Stomach (tissue), 9 donors: ENCODE measurements around the gene DNAJA3. TPM values are rescaled to one million over a fixed set of nuclear protein-coding genes. Genes with fewer than 3 reads are reported as not detected.

Experiments
- DNase-seq, 2 donors: peaks; one replicate each; pipeline versions ENCODE4 v3.0.0 to v3.0.0-alpha.2; 2013 to 2019
- H3K27ac ChIP-seq, 5 donors: fragments of 200-600 bp in 4 of 5; sonication (generic) in 4 of 5; one replicate each; pipeline ENCODE4 v1.5.1; 2013 to 2019; ENCODE audit warnings: mild to moderate bottlenecking in 1 of 5, moderate library complexity in 1 of 5
- H3K27me3 ChIP-seq, 3 donors: fragments of 200-600 bp; sonication (generic); one replicate each; pipeline ENCODE4 v1.5.1; 2017 to 2019; ENCODE audit warnings: mixed run types in 1 of 3
- H3K36me3 ChIP-seq, 4 donors: fragments of 200-600 bp; sonication (generic); 1 replicate in 3 of 4; 2 replicates in 1 of 4; pipeline ENCODE4 v1.5.1; 2016 to 2019
- H3K4me1 ChIP-seq, 4 donors: fragments of 200-600 bp; sonication (generic); one replicate each; pipeline ENCODE4 v1.5.1; 2016 to 2019
- H3K4me3 ChIP-seq, 4 donors: fragments of 200-600 bp; sonication (generic) in 3 of 4; one replicate each; pipeline ENCODE4 v1.5.1; 2016 to 2019; ENCODE audit warnings: mild to moderate bottlenecking in 1 of 4
- H3K9me3 ChIP-seq, 4 donors: fragments of 200-600 bp; sonication (generic); one replicate each; pipeline ENCODE4 v1.5.1; 2016 to 2019
- EP300 ChIP-seq: sonication (generic); formaldehyde crosslinking; IDR thresholded peaks from one replicate; pipeline ENCODE4 v1.6.1; 2017; ENCODE audit warnings: antibody characterized with exemption
- POLR2A ChIP-seq, 4 donors: fragments of 450-650 bp; IDR thresholded peaks; one replicate each; pipeline ENCODE4 v1.6.1; 2016; ENCODE audit warnings: antibody characterized with exemption in 4 of 4, control low read depth in 2 of 4, mild to moderate bottlenecking in 1 of 4, moderate library complexity in 1 of 4
- POLR2AphosphoS5 ChIP-seq, 3 donors: sonication (generic); formaldehyde crosslinking; IDR thresholded peaks; one replicate each; pipeline ENCODE4 v1.6.1; 2016; ENCODE audit warnings: antibody characterized with exemption in 3 of 3
- WGBS, 5 donors: extraction: QIAGEN DNeasy Blood & Tissue Kit in 3 of 5; methylation state at CpG; one replicate each; pipeline versions ENCODE4 v1.1.5 to v1.1.7; 2013 to 2018; 5-methylcytosine and 5-hydroxymethylcytosine counted together
- intact Hi-C: fragments of 100-400 bp; cut with DNase I; formaldehyde crosslinking; loops from one replicate; pipeline ENCODE4 v1.15.1; 2023; ENCODE audit warnings: low total_unique reads
- polyA plus RNA-seq, 3 donors: library from polyadenylated mRNA; stranded (reverse); fragments of 200-250 nt; gene quantifications; one replicate each; pipeline ENCODE4 v1.2.3, GENCODE V29; 2013
- total RNA-seq, 5 donors: library from RNA; depleted of rRNA; stranded (reverse); fragments of >200 nt; gene quantifications; one replicate each; pipeline versions ENCODE4 v1.1.0 to v1.2.3, GENCODE V29; 2014 to 2016
- TF ChIP-seq, protein P1 (sequence below), 7 experiments: fragments of 450-650 bp in 4 of 7; fragments of 200-600 bp in 3 of 7; sonication (generic) in 3 of 7; IDR thresholded peaks; one replicate each; pipeline ENCODE4 v1.5.1; 2016 to 2019; ENCODE audit warnings: antibody characterized with exemption in 7 of 7, control low read depth in 2 of 7, mild to moderate bottlenecking in 1 of 7
- donor health status: healthy with polysubstance abuse.
- donor health status: Bipolar disorder and iron deficiency.
- donor health status: healthy.

DNAJA3 gene
- total and polyA plus RNA-seq, 8 donors, result 18.8 to 53.0 (median 29.2) TPM

DNA sequence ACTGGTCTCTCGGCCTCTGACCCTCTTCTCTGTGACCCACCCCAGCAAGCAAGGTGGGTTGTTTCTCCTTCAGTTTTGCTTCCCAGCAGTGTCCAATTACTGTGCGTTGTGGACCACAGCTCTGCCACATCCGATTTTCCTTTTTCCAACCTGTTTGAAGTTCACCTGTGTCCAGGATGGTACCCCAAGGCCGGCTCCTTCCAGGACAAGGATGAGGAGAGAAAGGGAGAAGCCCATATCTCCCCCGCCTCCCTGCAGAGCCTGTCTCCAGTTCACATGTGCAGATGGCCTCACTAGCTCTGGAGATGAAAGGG lies 35.2 kb downstream of the DNAJA3 start:
- H3K27me3 ChIP-seq, result no peaks in the 10 kb centered on the region
- no peaks in the 10 kb centered on the region for H3K9me3 ChIP-seq
- TF ChIP-seq EP300, result no peak
- TF ChIP-seq POLR2AphosphoS5 (IDR thresholded peaks at IDR 0.05), result no peak
- TF ChIP-seq, protein P1, sequence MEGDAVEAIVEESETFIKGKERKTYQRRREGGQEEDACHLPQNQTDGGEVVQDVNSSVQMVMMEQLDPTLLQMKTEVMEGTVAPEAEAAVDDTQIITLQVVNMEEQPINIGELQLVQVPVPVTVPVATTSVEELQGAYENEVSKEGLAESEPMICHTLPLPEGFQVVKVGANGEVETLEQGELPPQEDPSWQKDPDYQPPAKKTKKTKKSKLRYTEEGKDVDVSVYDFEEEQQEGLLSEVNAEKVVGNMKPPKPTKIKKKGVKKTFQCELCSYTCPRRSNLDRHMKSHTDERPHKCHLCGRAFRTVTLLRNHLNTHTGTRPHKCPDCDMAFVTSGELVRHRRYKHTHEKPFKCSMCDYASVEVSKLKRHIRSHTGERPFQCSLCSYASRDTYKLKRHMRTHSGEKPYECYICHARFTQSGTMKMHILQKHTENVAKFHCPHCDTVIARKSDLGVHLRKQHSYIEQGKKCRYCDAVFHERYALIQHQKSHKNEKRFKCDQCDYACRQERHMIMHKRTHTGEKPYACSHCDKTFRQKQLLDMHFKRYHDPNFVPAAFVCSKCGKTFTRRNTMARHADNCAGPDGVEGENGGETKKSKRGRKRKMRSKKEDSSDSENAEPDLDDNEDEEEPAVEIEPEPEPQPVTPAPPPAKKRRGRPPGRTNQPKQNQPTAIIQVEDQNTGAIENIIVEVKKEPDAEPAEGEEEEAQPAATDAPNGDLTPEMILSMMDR (IDR thresholded peaks at IDR 0.05), result no peak
- no peak for TF ChIP-seq POLR2A (IDR thresholded peaks at IDR 0.05)
- peaks cover 0 to 13% (median 0%) of the 10 kb centered on the region in 4 donors for H3K4me1 ChIP-seq
- 76 to 92% (median 86%) methylated on average over 5 of the region's 5 CpGs for WGBS, 5 donors
- no peak for DNase-seq
- intact Hi-C loops, result no loop called here
- peak overlapping the region in 1 of 5 donors; percentile 18 for H3K27ac ChIP-seq
- H3K36me3 ChIP-seq, result peaks cover 30 to 97% (median 91%) of the 10 kb centered on the region in 4 donors
- H3K4me3 ChIP-seq, result no peak overlapping the region

DNA sequence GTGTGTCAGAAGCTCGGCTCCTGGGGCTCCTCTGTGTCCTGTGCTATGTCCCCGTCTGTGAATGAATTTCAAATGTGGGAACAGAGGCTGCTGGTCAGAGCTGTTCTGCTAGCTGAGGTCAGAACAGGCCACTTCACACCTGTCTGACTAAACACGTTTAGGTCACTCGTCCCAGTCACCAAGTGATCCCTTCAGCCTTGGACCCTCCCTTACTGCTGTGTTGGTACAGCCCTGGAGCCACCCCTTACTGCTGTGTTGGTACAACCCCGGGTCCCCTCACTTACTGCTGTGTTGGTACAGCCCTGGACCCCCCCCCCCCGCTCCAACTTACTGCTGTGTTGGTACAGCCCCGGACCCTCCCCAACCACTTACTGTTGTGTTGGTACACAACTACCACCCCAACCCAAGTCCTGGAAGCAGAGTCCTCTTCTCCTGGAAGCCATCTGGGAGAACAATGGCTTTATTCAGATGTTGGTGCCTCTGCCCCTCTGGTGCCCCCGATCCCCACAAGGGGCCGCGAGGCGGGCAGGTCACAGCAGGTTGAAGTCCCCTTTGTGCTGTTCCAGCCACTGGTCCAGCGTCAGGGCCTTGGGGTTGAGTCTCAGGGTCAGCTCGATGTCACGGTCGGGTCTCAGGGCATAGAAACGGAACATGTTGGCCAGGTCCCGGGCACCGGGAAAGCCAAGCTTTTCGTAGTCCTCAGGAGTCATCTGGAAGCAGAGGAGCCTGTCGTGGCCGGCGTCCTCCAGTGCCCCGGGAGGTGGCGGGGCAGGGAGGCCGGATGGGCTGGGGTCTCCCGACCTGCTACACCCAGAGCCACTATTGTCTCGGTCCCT lies 35.8 kb downstream of the DNAJA3 start:
- DNase-seq, result peak in 1 of 2 donors; percentile 50
- H3K4me1 ChIP-seq, result peaks cover 0 to 13% (median 0%) of the 10 kb centered on the region in 4 donors
- peak overlapping the region in 1 of 5 donors; percentile 18 for H3K27ac ChIP-seq
- no peaks in the 10 kb centered on the region for H3K27me3 ChIP-seq
- WGBS, 5 donors, result 70 to 83% (median 76%) methylated on average over 25 to 27 of the region's 27 CpGs
- intact Hi-C loops, result no loop called here
- no peak overlapping the region for H3K4me3 ChIP-seq
- no peaks in the 10 kb centered on the region for H3K9me3 ChIP-seq
- no peak for TF ChIP-seq POLR2A (IDR thresholded peaks at IDR 0.05)
- TF ChIP-seq EP300, result no peak
- TF ChIP-seq, protein P1 (IDR thresholded peaks at IDR 0.05), result no peak
- TF ChIP-seq POLR2AphosphoS5 (IDR thresholded peaks at IDR 0.05), result no peak
- H3K36me3 ChIP-seq, result peaks cover 30 to 97% (median 91%) of the 10 kb centered on the region in 4 donors

DNA sequence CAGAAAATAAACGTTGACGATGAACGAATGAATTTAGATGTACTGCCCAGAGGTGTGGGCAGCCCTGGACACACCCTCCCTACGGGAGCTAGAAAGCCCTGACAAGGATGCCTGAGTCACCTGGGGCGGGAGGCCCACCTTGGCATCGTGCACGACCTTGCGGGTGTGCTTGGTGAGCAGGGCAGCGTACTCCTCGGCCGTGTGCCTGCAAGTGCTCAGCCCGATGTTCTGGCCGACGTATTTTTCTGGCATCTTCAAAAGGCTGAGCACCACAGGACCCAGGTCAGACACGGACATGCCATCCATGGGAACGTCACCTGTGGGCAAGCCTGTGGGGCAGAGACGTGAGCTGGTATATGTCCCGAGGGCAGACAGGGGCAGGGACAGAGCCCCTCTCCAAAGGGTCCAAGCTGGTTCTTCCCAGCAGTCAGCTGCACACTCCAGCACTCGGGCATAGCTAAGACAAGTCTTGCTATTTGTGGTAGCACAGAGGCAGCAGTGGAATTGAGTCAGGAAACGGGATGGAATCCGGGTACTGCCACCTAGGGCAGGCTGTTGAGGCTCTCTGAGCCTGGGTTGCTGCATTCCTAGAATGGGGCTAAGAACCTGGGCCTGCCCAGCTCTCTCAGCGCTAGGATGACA lies 38.0 kb downstream of the DNAJA3 start:
- intact Hi-C loops, result no loop called here
- peaks cover 31 to 94% (median 92%) of the 10 kb centered on the region in 4 donors for H3K36me3 ChIP-seq
- TF ChIP-seq EP300, result no peak
- TF ChIP-seq, protein P1 (IDR thresholded peaks at IDR 0.05), result no peak
- TF ChIP-seq POLR2A (IDR thresholded peaks at IDR 0.05), result no peak
- no peak for TF ChIP-seq POLR2AphosphoS5 (IDR thresholded peaks at IDR 0.05)
- DNase-seq, result no peak
- H3K27me3 ChIP-seq, result no peaks in the 10 kb centered on the region
- no peaks in the 10 kb centered on the region for H3K9me3 ChIP-seq
- 70 to 81% (median 75%) methylated on average over 20 to 22 of the region's 22 CpGs for WGBS, 5 donors
- H3K4me1 ChIP-seq, result peaks cover 0 to 12% (median 0%) of the 10 kb centered on the region in 4 donors
- no peak overlapping the region for H3K4me3 ChIP-seq
- no peak overlapping the region for H3K27ac ChIP-seq

DNA sequence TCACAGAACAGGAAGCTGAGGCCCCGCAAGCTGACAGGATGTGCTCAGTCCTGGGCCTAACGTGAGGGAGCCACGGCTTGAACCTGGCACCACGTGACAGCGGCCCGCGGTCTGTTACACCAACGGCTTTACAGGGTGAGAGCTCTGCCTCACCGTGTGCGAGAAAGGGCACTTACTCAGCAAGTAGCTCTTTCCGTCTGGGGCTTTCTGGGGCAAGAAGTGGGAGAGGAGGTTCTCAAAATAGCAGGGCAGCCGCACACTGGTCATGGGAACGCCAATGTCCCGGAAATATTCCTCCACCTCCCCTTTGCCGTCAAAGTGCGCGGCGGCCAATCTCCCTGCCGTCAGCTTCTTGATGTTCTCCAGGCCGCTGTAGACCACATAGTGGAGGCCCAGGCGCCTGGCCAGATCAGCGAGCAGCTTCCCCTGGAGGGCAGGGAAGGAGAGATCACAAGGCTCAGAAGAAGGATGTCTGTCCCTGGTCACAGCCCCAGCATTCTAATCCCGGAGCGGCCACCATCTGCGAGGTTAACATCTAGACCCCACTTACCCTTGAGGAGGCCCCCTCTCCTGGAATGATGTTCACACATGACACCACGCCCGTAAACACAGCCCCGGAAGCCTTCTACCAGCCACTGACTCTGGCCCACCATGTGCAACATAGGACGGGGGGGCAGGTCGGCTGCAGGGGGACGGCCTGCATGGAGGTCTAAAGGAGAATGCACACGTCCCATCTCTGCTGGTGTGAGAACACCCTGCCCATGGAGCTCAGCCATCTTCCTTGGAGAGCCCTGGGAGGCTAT lies 40.5 kb downstream of the DNAJA3 start:
- intact Hi-C loops, result no loop called here
- peak; percentile 41 to 60 for DNase-seq
- 75 to 90% (median 88%) methylated on average over 26 to 32 of the region's 32 CpGs for WGBS, 5 donors
- Histone ChIP-seq H3K27me3 (no peaks in the 10 kb centered on the region), H3K27ac (peak overlapping the region in 3 of 5 donors; percentile 33 to 61 (median 47)), H3K36me3 (peaks cover 39 to 93% (median 87%) of the 10 kb centered on the region in 4 donors), H3K9me3 (no peaks in the 10 kb centered on the region), H3K4me3 (no peak overlapping the region), H3K4me1 (no peaks in the 10 kb centered on the region)
- TF ChIP-seq POLR2AphosphoS5 (IDR thresholded peaks at IDR 0.05), result no peak
- no peak for TF ChIP-seq POLR2A (IDR thresholded peaks at IDR 0.05)
- no peak for TF ChIP-seq EP300
- TF ChIP-seq, protein P1 (IDR thresholded peaks at IDR 0.05), result no peak
